Stimulated activated CD8-positive, alpha-beta memory T cell treated with anti-CD3 and anti-CD28 coated beads, Interleukin-15, amount 100 ng/mL, for 1 hour (primary cell): ENCODE measurements around the gene ADPRH.

ENCODE experiments used
- DNase-seq: peaks from one replicate; pipeline ENCODE4 v3.0.0-alpha.2; 2020; ENCODE audit warnings: low read depth

The ADPRH gene

DNA sequence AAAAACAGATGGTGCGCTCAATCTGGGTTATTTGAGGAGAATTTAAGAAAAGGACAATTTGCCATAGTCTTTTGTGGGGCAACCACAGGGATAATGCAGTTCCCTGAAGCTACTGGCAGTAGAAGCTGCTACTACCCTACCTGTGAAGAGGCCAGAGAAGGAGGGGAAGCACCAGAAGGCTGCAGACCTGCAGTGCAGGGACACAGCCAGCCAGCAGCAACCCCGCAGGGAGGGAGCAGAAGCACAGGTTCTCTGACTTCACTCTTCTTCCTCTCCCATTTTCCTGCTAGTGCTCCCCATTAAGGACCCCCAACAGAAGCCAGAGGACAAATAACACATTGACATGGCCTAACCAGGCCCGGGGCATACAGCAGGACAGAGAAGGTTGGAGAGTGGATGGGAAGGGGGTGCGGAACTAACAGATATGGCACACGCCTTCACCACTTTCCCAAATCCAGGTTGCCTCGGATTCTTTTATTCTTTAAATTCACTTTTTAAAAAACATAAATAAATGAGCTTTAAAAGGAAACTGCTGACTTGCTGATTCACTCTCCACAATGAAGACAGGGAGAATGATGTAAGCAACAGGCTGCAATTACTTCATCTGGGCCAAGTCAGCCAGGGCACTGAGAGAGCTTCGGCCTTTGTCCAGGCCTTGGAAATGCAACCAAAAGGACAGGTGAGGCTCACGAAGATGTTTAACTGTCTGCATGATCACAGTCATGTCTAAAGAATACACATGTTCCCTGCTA is 51.0 kb downstream of the ADPRH start:
- DNase-seq: no peak

DNA sequence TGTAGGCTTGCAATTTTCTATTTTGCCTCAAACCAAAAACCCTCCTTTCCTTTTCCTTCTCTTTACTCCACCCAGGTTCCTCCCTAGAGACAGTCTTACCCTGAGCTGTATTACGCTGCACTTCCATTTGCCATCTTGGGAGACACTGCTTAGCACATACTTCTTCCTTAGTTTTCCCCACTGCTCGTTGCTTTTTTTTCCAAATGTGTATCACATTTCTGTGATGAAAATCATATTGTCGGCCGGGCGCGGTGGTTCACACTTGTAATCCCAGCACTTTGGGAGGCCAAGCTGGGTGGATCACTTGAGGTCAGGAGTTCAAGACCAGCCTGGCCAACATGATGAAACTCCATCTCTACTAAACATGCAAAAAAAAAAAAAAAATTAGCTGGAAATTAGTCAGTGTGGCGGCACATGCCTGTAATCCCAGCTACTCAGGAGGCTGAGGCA is 51.6 kb downstream of the ADPRH start:
- DNase-seq: no peak

DNA sequence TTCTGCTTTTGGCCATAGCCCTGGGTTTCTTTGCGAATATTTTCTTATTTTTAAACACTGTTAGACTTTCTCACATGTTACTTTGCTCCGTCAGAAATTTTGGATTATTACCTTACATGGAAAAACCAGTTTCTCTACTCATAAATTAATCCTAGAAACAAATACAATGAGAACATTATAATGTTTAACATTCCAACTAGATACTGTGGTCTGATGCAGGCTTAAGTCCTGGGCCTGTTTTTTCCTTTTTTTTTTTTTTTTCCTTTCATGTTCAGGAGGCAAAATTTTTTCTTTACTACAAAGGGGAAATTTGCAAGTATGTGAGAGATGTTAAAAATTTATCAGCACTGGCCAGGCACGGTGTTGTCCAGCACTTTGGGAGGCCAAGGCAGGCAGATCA is 52.2 kb downstream of the ADPRH start:
- DNase-seq: no peak

DNA sequence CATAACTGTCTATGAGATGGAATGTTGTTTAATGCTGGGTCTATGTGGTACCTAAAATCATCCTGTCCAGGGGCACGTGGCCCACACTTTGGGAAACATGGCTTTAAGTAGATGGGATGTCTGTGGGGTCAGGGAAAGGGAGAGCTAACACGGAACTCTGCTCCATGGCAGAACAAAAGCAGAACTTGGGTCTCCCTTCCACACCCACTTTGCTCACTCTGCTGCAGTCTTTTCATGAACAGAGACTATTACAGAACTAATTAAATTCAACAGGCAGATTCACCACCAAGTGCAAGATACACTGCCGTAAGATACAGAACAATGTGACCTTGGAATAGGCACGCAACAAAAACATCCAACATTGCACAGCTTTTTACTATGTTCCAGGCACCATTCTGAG is 52.9 kb downstream of the ADPRH start:
- DNase-seq: no peak

DNA sequence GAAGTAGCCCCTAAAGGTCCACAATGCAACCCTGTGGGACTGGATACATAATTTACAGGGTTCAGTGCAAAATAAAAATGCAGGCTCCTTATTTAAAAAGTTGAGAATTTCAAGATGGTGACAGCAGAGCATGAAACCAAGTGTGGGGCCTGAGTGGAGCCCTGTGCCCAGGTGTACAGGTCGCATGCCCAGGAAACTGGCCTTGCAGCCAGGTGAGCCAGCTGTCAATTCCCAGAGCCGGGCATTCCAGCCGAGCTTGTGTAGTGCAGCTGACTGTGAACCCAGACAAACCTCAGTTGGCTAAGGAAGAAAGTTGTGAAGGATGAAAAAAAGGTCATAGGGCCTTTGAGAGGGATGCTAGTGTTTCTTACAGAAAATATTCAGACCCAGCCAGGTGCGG is 53.5 kb downstream of the ADPRH start:
- no peak for DNase-seq

DNA sequence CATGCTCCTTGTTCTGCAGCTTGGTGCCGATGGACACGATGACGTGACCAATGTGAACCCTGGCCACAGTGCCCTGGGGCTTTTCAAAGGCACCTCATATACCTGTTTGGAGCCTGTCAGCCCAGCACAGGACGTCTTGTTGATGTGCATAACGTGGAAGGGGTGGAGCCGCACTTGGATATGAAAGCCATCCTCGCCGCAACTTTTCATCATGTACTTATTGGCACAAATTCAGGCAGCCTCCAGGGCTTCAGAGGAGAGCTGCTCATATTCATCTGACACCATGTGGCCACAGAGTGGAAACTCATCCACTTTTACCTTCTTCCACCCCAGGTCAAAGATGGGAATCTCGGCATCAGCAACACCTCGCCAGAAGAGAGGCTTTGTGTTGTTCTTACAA is 56.4 kb downstream of the ADPRH start:
- no peak for DNase-seq

DNA sequence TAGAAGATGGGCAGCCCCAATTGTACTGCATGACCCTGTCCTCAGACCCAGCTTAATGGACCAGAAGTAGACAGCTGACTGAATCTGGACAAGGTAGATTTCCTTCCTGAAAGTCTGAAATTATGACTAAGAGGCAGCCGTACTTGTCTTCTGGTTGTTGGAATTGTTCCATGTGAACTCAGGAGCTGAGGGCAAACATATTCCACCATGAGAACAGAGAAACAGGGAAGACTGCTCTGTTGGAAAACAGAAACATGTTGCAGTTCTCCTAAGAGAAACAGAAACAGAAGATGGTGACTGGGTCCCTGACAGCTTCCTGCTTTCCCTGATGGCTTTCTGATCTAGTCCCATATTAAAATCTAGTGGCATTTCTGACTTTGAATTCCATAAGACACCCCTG is 57.0 kb downstream of the ADPRH start:
- DNase-seq: no peak

DNA sequence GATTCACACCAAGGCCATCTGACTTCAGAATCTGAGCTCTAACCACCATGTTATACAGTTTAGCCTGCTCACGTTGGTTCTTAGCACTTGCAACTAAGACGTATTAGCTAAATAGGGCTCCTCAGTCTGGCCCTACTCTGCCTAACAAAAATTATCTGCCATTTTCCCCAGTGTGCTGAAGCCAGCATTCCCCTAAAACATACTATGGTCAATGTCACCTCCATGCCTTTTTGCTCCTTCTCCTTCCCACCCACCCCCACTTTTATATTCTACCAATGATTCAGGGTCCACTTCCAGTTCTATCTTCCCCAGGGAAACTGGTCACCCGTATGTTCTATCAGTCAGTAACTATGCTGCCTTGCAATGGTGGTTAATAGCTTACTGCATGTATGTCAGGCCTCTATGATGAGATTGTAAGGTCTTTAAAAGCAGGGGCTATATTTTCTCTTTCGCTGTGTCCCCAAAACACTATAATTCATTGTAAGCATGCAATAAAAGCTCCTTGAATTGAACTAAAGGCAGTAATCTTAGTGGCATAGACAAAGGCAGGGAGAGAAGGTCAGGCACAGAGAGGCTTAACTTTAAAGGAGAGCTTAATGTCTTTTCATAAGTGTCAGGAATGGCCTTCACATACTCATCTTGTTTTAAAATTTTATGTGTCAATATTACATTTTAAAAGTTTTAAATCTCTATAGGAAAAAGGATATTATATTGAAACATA is 57.8 kb downstream of the ADPRH start:
- DNase-seq: no peak

DNA sequence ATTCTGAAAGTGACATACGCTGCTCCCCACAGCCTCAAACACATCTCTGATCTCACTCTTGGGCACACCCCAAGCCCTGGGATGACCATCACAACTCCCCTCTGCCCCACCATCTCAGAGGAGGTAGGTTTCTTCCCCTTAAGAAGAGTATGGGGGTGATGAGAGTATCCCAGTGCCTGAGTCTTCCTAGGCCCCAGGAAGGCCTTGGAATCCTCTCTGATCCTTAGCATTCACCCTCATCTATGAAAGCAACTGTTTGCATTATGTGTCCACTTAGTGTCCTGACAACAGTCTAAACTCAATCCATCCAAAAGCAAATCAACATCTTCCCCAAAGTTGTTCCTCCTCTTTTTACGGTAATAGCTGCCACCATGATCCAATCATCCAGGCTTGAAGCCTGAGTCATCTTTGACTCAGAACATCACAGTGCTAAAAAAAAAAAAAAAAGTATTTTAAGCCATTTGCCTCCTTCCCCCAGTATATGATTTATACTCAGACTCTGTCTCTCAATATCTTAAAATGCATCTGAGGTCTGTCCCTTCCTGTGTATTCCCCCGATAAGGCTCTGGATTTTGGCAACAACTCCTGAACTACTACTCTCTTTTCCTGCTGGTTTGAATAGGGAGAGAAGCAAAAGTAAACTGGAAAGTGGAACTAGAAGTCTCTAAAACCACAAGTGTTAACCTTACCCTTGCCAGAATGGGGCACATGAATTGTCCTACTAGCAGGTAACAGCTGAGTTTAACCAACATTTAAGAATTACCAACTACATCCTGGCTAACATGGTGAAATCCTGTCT is 58.6 kb downstream of the ADPRH start:
- DNase-seq: no peak
